GM12892 (cell line): ENCODE data around the gene DCST1.

Experiments
- POLR2A ChIP-seq: IDR thresholded peaks from 2 replicates; pipeline ENCODE4 v1.6.1; 2011; ENCODE audit warnings: low read depth, low read length, control low read depth
- TAF1 ChIP-seq: IDR thresholded peaks from 2 replicates; pipeline ENCODE4 v1.6.1; 2011; ENCODE audit warnings: low read depth, mild to moderate bottlenecking, control low read depth, low read length, borderline replicate concordance

DNA sequence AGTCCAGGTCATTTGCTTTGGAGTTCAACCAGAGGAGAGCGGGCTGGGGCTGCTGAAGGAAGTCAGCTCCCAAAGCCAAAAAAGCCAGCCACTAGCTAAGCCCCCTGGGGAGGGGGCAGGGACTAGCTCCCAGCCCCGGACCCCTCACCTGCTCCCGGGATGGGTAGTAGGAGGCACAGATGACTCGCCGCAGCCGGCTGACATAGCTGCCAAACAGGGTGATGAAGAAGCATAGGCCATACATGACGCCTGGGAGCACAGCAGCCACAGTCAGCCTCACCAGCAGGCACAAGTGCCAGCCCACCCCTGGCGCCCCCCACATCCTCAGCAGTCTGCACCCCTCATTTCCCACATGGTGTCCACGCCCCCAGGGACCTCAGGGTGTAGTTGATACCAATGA, 7.5 kb upstream of the DCST1 start:
- TF ChIP-seq POLR2A (no peak), TAF1 (no peak)
